RPMI8226 (cell line): ENCODE results near the gene ACTN1.
A peak's percentile ranks its signal among the peaks of the same experiment; 100 is the strongest.

Experiments used
- DNase-seq: peaks from one replicate; pipeline ENCODE4 v3.0.0-alpha.2; 2015

The ACTN1 gene

DNA sequence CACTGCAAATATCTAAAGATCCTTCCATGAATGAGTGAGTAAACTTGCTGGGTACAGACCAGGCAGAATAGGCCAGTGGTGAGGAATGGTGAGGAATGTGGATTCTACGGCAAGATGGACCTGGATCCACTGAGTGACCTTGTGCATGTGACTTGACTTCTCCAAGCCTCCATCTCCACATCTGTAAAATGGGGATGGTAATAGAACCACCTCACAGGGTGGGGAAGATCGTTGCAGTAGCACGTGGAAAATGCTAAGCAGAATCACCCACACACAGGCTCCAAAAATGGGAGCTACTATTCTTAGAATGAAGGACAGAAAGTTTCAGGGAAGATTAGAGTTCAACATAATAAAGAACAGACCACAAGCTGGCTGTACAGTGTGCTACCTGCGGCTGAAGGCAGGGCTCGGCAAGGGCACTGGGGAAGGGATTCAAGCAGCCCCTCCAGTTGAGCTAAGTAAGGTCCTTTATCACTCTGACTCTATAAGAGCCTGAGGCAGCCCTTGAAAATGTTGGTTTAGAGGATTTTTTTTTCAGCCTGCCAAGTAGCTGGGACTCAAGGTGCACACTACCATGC is 47.5 kb downstream of the ACTN1 start:
- no peak for DNase-seq

DNA sequence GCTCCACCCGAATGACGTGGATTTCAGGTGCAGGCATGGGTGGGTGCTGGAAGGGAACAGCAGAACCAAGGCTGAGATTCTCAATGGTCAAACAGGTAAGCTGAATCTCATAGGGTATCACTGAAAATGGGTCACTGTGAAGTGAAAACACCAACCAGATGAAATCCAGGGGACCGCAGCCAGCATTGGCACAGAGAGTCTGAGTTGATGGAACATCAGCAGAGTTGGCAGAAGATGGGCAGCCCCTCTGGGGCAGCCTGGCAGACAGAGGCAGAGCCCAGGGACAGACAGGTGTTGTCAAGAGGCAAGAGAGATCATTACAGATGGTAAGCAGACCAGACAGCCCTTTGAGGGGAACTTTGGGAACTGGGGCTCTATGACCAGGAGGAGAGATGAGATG is 48.0 kb downstream of the ACTN1 start:
- no peak for DNase-seq

DNA sequence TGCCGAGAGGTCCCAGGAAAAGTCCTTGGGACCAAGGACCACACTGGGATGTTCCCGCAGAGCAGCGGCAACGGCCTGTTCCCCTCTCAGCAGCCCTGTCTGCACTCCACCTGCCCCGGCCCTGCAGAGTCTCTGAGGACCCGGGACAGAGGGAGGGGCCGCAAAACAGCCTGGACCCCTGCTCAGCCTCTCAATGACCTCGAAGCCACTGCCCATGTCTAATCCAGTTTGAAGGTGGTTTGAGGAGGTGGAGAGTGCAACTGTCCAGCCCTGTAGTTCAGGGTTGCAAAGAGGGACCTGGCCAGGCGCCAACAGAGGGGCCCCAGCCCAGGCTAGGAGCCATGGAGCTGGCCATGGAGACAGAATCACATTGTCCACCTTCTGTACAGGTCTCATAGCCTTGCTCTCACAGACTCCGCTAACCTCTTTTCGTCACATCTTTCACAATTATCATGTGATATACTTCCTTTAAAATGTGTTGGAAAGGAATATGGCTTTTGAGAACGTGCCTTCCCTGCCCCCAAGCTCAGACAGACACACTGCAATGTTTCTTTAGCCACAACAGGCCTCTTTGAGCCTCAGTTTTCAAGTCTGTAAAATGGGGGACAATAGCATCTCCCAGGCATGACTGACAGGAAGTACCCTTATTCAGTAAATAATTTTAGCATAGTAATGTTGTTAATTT is 49.3 kb downstream of the ACTN1 start:
- DNase-seq: no peak

DNA sequence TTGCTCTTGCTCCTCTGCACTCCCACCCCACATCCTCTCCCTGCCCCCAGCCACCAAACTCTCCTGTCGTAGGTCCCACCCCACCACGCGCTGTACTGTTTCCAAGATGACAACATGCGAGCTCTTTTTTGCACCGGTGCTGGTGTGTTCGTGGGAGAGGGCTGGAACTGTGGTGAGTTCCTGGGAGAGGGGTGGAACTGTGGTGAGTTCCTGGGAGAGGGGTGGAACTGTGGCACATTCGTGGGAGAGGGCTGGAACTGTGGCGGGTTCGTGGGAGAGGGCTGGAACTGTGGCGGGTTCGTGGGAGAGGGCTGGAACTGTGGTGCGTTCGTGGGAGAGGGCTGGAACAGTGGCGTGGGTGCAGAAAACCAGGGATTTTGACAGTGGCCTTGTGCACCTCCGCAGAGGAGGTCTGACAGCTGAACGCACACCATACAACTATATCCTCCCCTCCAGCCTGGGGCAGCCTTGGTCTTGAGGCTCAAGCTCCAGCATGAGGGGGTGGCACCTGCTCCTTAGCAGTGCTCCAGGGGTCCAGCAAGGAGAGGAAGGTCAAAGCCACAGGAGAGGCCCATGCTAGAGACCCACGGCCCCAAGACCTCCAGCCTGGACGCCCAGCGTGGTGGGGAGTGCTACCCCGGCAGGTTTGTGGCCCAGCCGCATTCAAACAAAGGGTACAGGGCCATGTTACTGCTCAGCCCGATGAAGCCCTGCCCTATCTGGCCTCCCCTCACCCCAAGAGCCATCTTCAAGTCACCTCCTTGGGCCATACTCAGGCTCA is 50.1 kb downstream of the ACTN1 start:
- DNase-seq: no peak

DNA sequence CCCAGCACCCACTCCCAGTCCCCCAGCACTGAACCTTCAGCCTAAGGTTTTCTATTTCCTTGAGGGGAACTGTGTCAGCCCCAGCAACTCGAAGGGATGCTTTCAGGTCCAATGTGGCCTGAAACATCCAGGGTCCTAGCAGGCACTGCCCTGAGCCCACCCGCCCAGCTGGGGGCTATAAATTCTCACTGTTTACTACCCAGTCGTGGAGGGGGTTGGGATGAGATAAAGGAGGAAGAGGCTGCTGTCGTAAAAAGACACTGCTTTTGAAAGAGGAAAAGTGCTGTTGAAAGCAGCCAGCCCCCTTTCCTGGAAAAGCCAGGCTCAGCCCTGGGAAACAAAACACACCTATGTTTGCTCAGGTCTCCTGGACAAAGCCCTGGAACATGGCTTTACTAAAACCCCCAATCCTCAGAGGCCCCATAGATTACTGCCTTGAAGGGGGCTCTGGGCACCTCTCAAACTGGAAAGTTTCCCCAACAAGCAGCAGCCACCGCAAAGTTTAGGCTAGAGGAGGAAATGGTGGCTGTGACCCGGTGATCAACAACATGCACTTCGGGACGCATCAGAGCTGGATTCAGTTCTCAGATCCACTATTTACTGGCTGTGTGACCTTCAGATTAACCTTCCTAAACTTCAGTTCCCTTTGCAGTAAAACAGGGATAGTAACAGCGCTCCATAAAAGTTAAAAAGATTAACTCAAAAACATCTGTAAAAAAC is 51.0 kb downstream of the ACTN1 start:
- DNase-seq: no peak

DNA sequence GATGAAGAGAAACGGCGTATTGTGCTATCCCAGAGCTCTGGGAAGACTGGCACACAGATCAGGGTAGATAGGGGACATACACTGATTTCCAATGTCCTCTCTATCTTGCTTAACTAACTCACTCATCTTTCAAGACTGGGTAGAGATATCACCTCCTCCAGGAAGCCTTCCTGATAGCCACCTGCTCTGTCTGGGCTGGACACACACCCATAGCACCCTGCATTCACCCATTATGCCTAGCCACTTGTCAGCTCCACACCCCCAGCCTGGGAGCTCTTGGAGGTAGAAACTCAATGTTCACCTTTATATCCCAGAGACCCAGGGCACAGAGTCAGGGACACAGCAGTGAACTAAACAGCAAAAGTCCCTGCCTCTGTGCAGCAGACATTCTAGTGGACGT is 52.0 kb downstream of the ACTN1 start:
- DNase-seq: no peak

DNA sequence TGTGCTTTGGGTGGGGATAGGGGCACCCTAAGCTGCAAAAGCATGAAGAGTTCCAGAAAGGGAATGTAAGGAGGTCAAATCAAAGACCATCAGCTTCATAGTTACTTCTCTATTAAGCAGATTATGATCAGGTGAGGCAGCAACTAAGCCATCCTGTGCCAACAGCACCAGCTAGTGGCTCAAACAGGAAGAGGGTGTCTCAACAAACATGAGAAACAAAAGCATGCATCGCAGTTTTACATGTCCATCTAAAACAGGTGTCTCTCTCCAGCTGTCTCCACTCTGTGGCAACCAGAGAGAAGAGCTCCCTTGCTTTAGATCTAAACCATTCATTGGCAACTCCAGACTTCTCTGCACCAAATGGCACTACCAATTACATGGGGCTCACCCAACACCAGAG is 52.9 kb downstream of the ACTN1 start:
- DNase-seq: no peak

DNA sequence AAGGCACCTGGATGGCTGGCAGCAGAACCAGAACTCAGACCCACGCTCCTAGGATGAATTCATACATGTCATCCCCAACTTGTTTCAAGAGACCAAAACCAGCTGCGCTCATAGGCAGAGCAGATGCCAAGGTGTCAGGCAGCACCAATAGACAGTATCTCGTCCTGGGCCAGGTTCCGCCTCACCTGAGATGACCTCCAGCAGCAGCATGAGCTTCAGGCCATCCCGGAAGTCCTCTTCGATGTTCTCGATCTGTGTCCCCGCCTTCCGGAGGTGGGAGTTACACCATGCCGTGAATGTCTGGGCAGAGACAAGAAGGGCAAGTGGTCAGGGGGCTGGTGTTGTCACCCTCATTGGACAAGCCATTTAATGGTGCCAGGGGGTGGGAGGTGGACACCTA is 53.7 kb downstream of the ACTN1 start:
- DNase-seq: no peak

DNA sequence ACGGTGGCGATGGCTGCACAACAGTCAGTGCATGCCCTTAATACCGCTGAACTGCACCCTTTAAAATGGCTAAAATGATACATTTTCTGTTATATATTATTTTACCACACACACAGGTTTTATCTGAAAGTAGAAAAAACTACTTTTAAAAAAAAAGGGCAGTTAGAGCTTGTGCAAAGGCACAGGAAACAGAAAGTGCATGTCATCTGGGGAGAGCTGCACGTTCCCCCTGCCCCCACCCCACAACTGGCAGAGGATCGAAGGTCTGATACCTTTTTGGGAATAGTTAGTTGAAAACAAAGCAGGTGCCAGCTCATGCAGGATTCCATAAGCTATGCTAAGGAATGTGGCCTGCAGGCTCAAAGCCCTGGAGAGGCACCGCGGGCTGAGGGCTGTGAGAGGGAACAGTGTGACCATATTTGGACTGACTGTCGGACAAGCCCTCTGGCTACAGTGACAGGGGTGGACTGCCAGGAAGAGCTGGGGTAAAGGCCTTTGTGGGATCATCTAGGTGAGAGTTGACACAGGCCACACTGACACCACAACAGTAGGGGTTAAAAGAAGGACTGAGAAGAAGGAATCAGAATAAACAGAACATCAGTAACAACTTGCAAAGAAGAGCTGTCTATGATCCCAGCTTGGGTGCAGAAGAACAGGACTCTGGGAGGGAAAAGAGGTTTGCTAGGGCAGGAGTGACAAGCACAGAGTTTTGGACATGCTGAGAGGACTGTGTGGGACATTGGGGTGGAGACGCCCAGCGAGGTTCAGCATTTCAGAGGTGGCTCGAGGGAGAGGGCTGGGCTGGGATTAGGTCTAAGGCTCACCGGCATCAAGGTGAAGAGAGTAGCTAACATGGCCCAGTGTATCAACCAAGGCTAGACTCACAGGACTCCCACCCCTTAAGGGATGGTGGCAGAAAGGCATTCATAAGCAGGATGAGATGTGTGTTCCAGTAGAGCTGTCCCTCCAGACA is 54.6 kb downstream of the ACTN1 start:
- no peak for DNase-seq

DNA sequence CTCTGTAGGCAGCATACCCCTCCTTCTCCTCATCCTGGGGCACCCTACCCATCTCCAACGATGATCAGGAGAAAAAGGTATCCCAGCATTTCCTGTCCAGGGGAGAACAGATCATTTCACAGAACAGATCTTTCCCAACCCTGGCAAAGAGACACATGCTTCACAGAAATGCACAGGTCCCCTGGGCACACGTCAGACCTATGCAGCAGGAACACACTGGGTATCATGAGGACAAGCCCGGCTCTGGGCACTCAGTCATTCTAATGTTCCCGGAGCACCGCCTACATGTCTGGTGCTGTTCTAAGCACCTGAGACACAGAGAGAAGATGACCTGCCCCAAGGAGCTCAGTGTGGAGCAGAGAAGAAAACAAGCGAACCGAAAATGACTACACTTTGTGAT is 56.2 kb downstream of the ACTN1 start:
- DNase-seq: no peak

DNA sequence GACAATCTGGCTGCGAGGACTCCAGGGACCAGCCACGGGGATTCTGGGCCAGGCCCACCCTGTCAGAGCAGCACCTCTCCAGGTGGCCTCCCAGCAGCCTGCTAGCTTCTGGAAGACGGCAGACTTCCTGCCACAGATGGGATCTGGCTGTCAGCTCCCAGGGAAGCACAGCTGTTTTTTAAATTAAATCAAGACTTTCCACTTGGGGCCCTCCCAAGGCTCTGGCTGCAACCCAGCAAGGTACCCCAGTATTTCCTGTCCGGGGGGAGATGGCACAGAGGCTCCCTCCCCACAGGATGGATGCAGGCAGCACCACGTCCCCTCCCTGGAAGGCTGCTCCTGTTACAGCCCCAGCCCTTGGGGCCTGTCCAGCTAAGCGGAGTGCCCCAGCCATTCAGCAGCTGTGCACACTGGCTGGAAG is 56.9 kb downstream of the ACTN1 start:
- no peak for DNase-seq

DNA sequence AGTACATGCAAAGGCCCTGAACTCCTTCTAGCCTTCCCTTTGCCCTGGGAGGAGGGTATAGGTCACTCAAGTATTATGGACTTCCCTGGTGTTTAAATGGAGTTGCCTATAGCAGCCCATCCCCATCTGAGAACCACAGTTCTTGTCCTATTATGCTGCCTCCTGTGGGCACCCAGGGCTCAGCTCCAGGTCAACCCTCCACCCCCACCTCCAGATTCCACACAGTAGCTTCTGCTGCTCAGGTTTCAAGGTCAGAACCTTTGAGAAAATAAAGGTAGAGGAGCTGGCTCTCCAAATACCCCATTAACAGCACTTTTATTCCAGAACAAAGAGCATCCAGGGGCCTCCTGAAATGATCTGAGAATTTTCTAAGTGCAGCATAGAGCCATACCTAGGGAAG is 57.4 kb downstream of the ACTN1 start:
- no peak for DNase-seq

DNA sequence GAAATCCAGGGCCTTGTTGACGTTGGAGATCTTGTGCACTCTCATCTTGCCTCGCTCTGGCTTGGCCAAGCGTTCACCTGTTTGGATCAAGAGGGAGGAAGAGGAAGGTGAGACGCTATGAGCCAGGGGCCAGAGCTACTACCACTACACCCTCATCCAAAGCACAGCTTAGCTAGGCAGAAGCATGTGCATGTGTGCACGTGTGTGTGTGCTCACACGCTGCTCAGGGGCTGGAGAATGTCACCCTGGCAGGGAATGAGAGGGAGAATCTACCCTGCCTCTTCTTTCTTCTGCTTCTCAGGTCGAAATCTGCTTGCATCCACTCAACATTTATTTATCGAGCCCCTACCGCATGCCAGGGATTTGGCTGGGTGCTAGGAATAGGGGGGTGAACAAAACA is 58.1 kb downstream of the ACTN1 start:
- no peak for DNase-seq

DNA sequence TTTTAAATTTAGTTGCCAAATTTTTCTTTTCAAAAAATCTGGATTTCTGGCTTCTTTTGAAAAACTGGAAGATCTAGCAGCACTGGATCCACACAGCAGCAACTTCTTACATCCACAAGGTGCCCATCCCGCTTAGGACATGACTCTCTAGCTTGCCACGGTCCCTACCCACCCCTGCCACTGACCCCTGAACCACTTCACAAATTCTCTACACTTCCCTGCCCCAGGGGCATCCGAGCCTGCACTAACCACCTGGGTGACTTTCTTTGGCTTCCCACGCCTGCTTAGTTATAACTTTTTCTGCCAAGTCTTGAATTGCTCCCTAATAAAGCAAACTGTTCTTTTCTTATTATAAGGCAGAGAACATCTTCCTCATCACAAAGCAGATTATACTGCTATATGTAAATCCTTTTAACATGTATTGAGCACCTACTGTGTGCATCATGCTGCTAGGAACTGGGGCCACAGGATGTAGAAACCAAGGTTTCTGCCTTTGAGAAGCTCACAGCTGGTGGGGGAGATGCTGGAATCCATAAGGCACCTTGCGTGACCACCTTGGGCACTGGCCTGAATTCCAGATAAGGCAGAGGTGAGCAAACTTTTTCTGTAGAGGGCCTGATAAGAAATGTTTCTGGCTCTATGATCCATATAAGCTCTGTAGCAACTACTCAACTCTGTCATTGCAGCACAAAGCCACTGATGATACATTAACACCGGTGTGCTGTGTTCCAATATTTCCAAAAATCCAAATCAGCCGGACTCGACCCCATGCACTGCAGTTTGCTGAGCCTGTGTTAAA is 59.8 kb downstream of the ACTN1 start:
- DNase-seq: no peak

DNA sequence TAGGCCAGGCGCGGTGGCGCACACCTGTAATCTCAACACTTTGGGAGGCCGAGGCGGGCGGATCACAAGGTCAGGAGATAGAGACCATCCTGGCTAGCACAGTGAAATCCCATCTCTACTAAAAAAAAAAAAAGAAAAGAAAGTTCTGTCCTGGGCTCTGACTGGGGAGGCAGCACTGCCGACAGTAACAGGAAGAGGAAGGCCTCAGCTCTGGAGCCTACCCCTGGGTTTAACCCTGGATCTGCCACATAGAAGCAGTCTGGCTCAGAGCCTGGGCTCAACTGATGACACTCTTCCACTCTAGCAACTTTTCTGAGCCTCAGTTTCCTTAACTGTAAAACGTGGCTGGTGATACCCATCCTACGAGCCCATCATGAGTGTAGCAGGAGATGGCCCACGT is 60.5 kb downstream of the ACTN1 start:
- no peak for DNase-seq

DNA sequence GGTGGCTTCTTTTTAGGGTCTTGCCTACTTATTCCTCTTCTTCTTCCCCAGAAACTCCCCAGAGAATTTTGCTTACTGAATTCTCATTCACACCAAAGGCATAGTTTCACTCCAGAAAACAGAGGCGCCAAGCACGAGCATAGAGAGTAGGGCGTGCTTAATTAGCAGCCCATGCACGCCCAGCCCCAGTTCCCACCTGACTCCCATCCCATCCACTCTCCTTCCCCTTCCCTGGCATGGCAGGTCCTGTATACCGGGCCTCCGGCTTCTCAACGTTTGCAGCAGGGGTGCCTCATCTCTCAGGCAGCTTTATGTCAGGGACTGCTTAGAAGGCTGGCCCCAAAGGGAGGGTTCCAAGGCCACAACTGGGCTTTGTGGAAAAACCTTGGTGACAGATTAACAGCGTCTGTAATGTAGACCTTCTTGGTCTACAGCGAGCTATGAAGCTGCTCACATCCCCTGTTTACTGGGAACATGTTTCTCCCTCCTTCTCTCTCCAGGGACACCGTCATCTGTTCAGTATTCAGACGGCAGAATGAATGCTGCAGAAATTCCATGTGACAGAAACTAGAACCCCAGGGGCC is 62.7 kb downstream of the ACTN1 start:
- DNase-seq: no peak

DNA sequence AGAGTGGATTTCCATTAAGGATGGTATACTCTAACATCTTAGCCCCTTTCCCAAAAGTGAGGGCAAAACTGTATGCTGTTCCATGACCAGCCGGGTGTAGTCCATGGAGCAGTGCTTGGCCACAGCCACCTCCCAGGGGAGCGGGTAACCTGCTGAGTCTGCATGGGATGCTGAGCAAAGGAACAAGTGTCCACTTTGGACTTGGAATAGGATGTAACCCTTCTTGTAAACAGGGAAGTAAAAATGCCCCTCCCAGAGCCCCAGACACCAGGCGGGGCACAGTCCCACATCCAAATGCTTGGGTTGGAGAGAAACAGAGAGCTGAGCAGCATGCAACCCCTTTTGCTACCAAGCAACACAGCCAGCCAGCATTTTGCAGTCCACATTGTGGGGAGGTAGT is 65.6 kb downstream of the ACTN1 start:
- DNase-seq: no peak

DNA sequence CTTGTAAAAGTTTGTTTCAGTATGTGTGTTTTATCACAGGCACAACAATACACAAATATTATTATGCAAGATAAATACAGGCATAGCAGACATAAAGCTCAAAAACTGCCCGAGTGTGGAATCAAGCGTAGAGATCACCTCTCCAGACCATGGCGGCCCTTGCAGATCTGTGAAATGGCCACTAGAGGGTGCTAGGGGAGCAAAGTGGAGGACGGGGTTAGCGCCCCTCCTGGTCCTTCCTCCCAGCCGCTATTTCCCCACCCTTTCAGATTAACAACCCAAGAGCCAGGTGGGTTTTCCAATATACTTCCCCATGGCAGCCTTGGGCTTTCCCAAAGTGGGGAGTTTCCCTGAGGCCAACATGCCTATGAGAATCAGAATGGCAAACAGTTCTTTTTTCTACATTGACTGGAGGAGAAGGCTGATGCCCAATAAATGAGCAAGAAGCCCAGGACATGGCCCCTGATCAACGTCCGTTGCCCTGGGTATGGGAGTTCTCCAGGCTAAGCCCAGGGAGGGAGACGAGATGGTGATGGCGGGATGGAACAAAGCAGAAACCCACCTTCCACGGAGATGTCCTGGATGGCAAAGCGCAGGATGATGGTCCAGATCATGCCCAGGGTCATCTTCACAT is 67.4 kb downstream of the ACTN1 start:
- peak; percentile 72 for DNase-seq

DNA sequence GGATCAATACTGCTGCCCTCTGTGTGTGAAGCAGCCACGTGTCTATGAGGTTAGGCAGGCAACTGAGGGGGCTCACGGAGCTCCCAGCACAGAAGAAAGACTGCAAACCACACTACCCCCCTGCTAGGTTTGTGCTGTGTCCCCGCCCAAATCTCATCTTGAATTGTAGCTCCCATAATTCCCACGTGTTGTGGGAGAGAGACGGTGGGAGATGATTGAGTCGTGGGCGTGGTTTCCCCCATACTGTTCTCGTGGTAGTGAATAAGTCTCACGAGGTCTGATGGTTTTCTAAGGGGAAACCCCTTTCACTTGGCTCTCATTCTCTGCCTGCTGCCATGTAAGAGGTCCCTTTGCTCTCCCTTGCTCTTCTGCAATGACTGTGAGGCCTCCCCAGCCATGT is 68.6 kb downstream of the ACTN1 start:
- DNase-seq: no peak

DNA sequence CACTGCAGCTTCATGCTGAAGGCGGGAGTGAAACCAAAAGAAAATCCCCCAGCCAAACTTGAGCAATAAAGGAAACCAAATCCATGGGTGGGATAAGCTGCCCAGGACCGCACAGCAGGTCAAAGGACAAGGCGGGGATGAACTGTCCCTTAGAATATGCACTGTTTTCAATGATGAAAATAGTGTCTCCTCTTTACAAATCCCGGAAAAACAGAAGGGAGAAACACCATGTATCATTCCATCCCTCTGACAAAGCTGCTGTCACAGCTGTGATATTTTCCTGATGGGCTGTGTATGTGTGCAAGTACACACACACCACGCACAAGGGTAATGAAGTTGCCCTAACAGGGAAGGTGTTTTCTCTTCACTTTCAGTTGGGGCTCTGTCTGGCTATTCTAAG is 70.3 kb downstream of the ACTN1 start:
- no peak for DNase-seq

DNA sequence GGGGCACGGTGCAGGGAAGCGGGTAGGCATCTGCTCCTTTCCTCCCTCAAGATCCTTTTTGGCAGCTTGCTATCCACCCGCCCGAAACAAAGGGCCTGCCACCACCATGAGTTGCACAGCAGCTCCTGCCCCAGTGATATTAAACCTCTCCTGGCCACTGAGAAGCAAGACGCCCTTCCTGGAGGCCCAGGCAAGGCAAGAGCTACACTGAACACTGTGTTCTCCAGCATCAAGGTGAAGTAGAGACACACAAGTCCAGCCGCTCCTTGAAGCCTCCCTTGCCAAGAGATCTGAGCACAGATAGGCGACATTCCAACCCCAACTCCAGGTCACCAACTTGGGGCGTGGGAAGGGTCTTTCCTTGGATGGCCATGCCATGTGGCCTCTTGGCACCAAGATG is 70.9 kb downstream of the ACTN1 start:
- DNase-seq: no peak
